OCI-LY1 (cell line): Measurements from ENCODE around the gene NDC80.
A peak's percentile ranks its signal among the peaks of the same experiment; 100 is the strongest.

Source experiments
- H2AFZ ChIP-seq: fragments of 200-600 bp; sonication (generic), shearing (Covaris generic); 2 replicates; pipeline ENCODE4 v1.6.0; 2014; ENCODE audit warnings: antibody characterized with exemption, mild to moderate bottlenecking, low read length
- H3F3A ChIP-seq: fragments of 200-600 bp; sonication (generic), shearing (Covaris generic); 2 replicates; pipeline ENCODE4 v1.6.0; 2014; ENCODE audit warnings: mild to moderate bottlenecking, antibody characterized with exemption, low read length, moderate library complexity; ENCODE audit not compliant: insufficient read depth
- H3K27ac ChIP-seq: fragments of 200-600 bp; sonication (generic); 2 replicates; pipeline ENCODE4 v1.5.1; 2014; ENCODE audit warnings: low read length, mixed run types, mild to moderate bottlenecking, low read depth; ENCODE audit not compliant: poor library complexity, severe bottlenecking
- H3K27me3 ChIP-seq: fragments of 200-600 bp; sonication (generic); 2 replicates; pipeline ENCODE4 v1.6.0; 2014; ENCODE audit warnings: antibody characterized with exemption, mild to moderate bottlenecking, low read length, moderate library complexity; ENCODE audit not compliant: insufficient read depth
- H3K36me3 ChIP-seq: fragments of 200-600 bp; sonication (generic); 2 replicates; pipeline ENCODE4 v1.6.1; 2014; ENCODE audit warnings: mild to moderate bottlenecking, antibody characterized with exemption, low read length, moderate library complexity, mixed read lengths; ENCODE audit not compliant: insufficient read depth
- H3K4me1 ChIP-seq: fragments of 200-600 bp; sonication (generic); 2 replicates; pipeline ENCODE4 v1.5.1; 2014; ENCODE audit warnings: mild to moderate bottlenecking, low read length, moderate library complexity; ENCODE audit not compliant: insufficient read depth, severe bottlenecking
- H3K4me2 ChIP-seq: fragments of 200-600 bp; sonication (generic), shearing (Covaris generic); 2 replicates; pipeline ENCODE4 v1.6.1; 2014; ENCODE audit warnings: low read length
- H3K4me3 ChIP-seq: fragments of 200-600 bp; sonication (generic); 2 replicates; pipeline ENCODE4 v1.5.1; 2014; ENCODE audit warnings: low read length, low read depth, mild to moderate bottlenecking, mixed read lengths; ENCODE audit not compliant: poor library complexity, severe bottlenecking
- H3K79me2 ChIP-seq: fragments of 200-600 bp; shearing (Covaris generic); 2 replicates; pipeline ENCODE4 v1.6.1; 2016; ENCODE audit warnings: mixed run types, low read length, mixed read lengths; ENCODE audit not compliant: insufficient read depth
- H3K9ac ChIP-seq: fragments of 200-600 bp; sonication (generic), shearing (Covaris generic); 2 replicates; pipeline ENCODE4 v1.6.1; 2014; ENCODE audit warnings: mild to moderate bottlenecking, low read length, mixed read lengths
- H3K9me2 ChIP-seq: fragments of 200-600 bp; sonication (generic), shearing (Covaris generic); 2 replicates; pipeline ENCODE4 v1.6.1; 2014; ENCODE audit warnings: low read depth, mild to moderate bottlenecking, low read length, mixed read lengths
- H3K9me3 ChIP-seq: fragments of 200-600 bp; shearing (Covaris generic); 2 replicates; pipeline ENCODE4 v1.6.1; 2014; ENCODE audit warnings: low read length, mixed read lengths
- H4K20me1 ChIP-seq: fragments of 200-600 bp; sonication (generic), shearing (Covaris generic); 2 replicates; pipeline ENCODE4 v1.6.0; 2016; ENCODE audit warnings: mild to moderate bottlenecking, low read length; ENCODE audit not compliant: insufficient read depth
- CTCF ChIP-seq: fragments of 200-600 bp; sonication (generic), shearing (Covaris generic); IDR thresholded peaks from 2 replicates; pipeline ENCODE4 v1.5.1; 2017; ENCODE audit warnings: mild to moderate bottlenecking, antibody characterized with exemption, low read length, moderate library complexity, mixed read lengths
- EZH2 ChIP-seq: fragments of 200-600 bp; sonication (generic), shearing (Covaris generic); IDR thresholded peaks from 2 replicates; pipeline ENCODE4 v1.8.0; 2017; ENCODE audit warnings: borderline replicate concordance, mixed run types, mild to moderate bottlenecking, antibody characterized with exemption, low read length, moderate library complexity, mixed read lengths

The NDC80 gene

GRCh38 chr18:2636126-2636631 is 64.8 kb downstream of the NDC80 start:
- H3K27me3 ChIP-seq: no peaks in the 10 kb centered on the region
- H3F3A ChIP-seq: no peaks in the 10 kb centered on the region
- H3K9me3 ChIP-seq: no peaks in the 10 kb centered on the region
- no peaks in the 10 kb centered on the region for H3K79me2 ChIP-seq
- H3K4me1 ChIP-seq: peaks cover 38% of the 10 kb centered on the region
- TF ChIP-seq CTCF (no peak), EZH2 (no peak)
- peak overlapping the region; percentile 21; the same call in 1 of the 2 replicates for H3K9ac ChIP-seq
- peak overlapping the region; percentile 93 for H3K27ac ChIP-seq
- H3K36me3 ChIP-seq: no peaks in the 10 kb centered on the region
- H2AFZ ChIP-seq: 0 out of 2 replicates have a peak overlapping the region, but pooled peaks have one; percentile 40
- H3K4me3 ChIP-seq: peak overlapping the region; percentile 10
- H4K20me1 ChIP-seq: no peaks in the 10 kb centered on the region
- no peaks in the 10 kb centered on the region for H3K9me2 ChIP-seq
- peak overlapping the region; percentile 61 for H3K4me2 ChIP-seq

DNA sequence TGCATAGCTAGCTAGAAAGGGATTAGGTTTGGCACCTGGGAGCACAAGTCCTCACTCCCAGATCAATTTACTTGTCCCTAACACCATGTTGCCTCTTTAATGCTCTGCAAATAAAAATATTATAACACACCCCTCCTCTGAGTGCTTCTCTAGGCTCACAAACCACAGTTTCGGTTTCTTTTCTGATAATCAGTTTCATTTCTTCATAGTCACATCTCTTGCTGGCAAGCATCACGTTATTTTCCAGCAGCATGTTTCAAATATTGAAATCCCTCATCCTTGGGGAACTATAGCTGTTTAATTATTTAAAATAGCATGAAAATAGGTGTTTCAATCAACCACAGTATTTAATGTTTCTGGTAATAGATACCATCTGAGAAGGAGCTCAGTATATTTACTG is 70.3 kb downstream of the NDC80 start:
- Histone ChIP-seq H3K9me3 (no peaks in the 10 kb centered on the region), H3K79me2 (no peaks in the 10 kb centered on the region), H3K27ac (peak overlapping the region; percentile 76), H3K36me3 (no peaks in the 10 kb centered on the region), H3K4me3 (peak overlapping the region; percentile 33), H3K4me1 (peaks cover 46% of the 10 kb centered on the region), H3K9me2 (no peaks in the 10 kb centered on the region), H3K27me3 (no peaks in the 10 kb centered on the region), H3F3A (no peaks in the 10 kb centered on the region), H3K4me2 (peak overlapping the region; percentile 54), H4K20me1 (no peaks in the 10 kb centered on the region), H2AFZ (no peak overlapping the region), H3K9ac (no peak overlapping the region)
- no peak for TF ChIP-seq EZH2
- TF ChIP-seq CTCF: no peak

- Histone ChIP-seq H3K9me2 (no peaks in the 10 kb centered on the region), H4K20me1 (no peaks in the 10 kb centered on the region), H3K4me2 (no peak overlapping the region), H3K4me3 (no peak overlapping the region), H3K9ac (no peak overlapping the region), H3K9me3 (no peaks in the 10 kb centered on the region), H2AFZ (no peak overlapping the region), H3K27me3 (no peaks in the 10 kb centered on the region), H3K27ac (no peak overlapping the region), H3F3A (no peaks in the 10 kb centered on the region), H3K79me2 (no peaks in the 10 kb centered on the region), H3K4me1 (peaks cover 34% of the 10 kb centered on the region), H3K36me3 (no peaks in the 10 kb centered on the region)
- TF ChIP-seq CTCF (no peak), EZH2 (no peak)
Measured at GRCh38 chr18:2642771-2643170, 71.4 kb downstream of the NDC80 start.
